Gastroesophageal sphincter (tissue), 4 donors: Measurements from ENCODE around the gene MSH3. TPM values are rescaled to one million over a fixed set of nuclear protein-coding genes. Genes with fewer than 3 reads are reported as not detected.

Experiments
- ATAC-seq: fragments of 150-250 bp; one replicate; pipeline ENCODE4 v1.9.1; 2016; ENCODE audit warnings: mild to moderate bottlenecking, moderate library complexity
- H3K27ac ChIP-seq, 4 donors: fragments of 200-600 bp; sonication (generic) in 3 of 4; 1 replicate in 3 of 4; 2 replicates in 1 of 4; pipeline ENCODE4 v1.5.1; 2016 to 2019
- H3K27me3 ChIP-seq: fragments of 200-600 bp; sonication (generic); one replicate; pipeline ENCODE4 v1.5.1; 2019
- H3K36me3 ChIP-seq, 2 donors: fragments of 200-600 bp; sonication (generic); one replicate each; pipeline ENCODE4 v1.5.1; 2019; ENCODE audit warnings: control low read depth in 1 of 2
- H3K4me1 ChIP-seq, 3 donors: fragments of 200-600 bp; sonication (generic); 1 replicate in 2 of 3; 2 replicates in 1 of 3; pipeline ENCODE4 v1.5.1; 2016 to 2019; ENCODE audit warnings: control low read depth in 2 of 3
- H3K4me3 ChIP-seq, 2 donors: fragments of 200-600 bp; sonication (generic); one replicate each; pipeline ENCODE4 v1.5.1; 2019; ENCODE audit warnings: mild to moderate bottlenecking in 1 of 2, moderate library complexity in 1 of 2
- H3K9me3 ChIP-seq, 3 donors: fragments of 200-600 bp; sonication (generic); one replicate each; pipeline ENCODE4 v1.5.1; 2017 to 2019; ENCODE audit warnings: control low read depth in 2 of 3
- EP300 ChIP-seq: sonication (generic); formaldehyde crosslinking; IDR thresholded peaks from one replicate; pipeline ENCODE4 v1.6.1; 2017; ENCODE audit warnings: antibody characterized with exemption, mild to moderate bottlenecking
- POLR2A ChIP-seq, 2 donors: fragments of 450-650 bp; IDR thresholded peaks; one replicate each; pipeline ENCODE4 v1.6.1; 2017; ENCODE audit warnings: antibody characterized with exemption in 2 of 2, mild to moderate bottlenecking in 2 of 2, moderate library complexity in 1 of 2
- POLR2AphosphoS5 ChIP-seq: sonication (generic); formaldehyde crosslinking; IDR thresholded peaks from one replicate; pipeline ENCODE4 v1.6.1; 2017; ENCODE audit warnings: antibody characterized with exemption
- WGBS, 2 donors: methylation state at CpG; one replicate each; pipeline ENCODE4 v1.1.5; 2018; ENCODE audit warnings: low coverage in 1 of 2; 5-methylcytosine and 5-hydroxymethylcytosine counted together
- total RNA-seq, 4 donors: library from RNA; depleted of rRNA; stranded (reverse); fragments of >200 nt; gene quantifications; one replicate each; pipeline ENCODE4 v1.1.0, GENCODE V29; 2016
- TF ChIP-seq, protein P1 (sequence below), 4 experiments: fragments of 200-600 bp in 2 of 4; fragments of 450-650 bp in 2 of 4; sonication (generic) in 1 of 4; IDR thresholded peaks; one replicate each; pipeline ENCODE4 v1.5.1; 2017 to 2019; ENCODE audit warnings: antibody characterized with exemption in 4 of 4, mild to moderate bottlenecking in 2 of 4, moderate library complexity in 2 of 4

MSH3 gene
- total RNA-seq, 4 donors from 2014 or later: 10.7 to 14.0 (median 12.0) TPM

- ATAC-seq: no peak
- Histone ChIP-seq H3K27me3 (no peaks in the 10 kb centered on the region), H3K4me3 (no peak overlapping the region), H3K9me3 (no peaks in the 10 kb centered on the region), H3K36me3 (peaks cover 0 to 41% of the 10 kb centered on the region in 2 donors), H3K27ac (no peak overlapping the region), H3K4me1 (no peaks in the 10 kb centered on the region)
- WGBS, 2 donors: 100% methylated on average over 2 of the region's 2 CpGs
- TF ChIP-seq POLR2A (IDR thresholded peaks at IDR 0.05) (no peak), POLR2AphosphoS5 (no peak), EP300 (no peak)
- TF ChIP-seq, protein P1, sequence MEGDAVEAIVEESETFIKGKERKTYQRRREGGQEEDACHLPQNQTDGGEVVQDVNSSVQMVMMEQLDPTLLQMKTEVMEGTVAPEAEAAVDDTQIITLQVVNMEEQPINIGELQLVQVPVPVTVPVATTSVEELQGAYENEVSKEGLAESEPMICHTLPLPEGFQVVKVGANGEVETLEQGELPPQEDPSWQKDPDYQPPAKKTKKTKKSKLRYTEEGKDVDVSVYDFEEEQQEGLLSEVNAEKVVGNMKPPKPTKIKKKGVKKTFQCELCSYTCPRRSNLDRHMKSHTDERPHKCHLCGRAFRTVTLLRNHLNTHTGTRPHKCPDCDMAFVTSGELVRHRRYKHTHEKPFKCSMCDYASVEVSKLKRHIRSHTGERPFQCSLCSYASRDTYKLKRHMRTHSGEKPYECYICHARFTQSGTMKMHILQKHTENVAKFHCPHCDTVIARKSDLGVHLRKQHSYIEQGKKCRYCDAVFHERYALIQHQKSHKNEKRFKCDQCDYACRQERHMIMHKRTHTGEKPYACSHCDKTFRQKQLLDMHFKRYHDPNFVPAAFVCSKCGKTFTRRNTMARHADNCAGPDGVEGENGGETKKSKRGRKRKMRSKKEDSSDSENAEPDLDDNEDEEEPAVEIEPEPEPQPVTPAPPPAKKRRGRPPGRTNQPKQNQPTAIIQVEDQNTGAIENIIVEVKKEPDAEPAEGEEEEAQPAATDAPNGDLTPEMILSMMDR (IDR thresholded peaks at IDR 0.05): no peak
Observed at GRCh38 chr5:80805038-80805437, 150.6 kb downstream of the MSH3 start.

GRCh38 chr5:80806929-80807328 lies 152.5 kb downstream of the MSH3 start:
- no peak for TF ChIP-seq POLR2AphosphoS5
- no peak for TF ChIP-seq EP300
- no peak for TF ChIP-seq POLR2A (IDR thresholded peaks at IDR 0.05)
- TF ChIP-seq, protein P1 (IDR thresholded peaks at IDR 0.05): no peak
- Histone ChIP-seq H3K9me3 (no peaks in the 10 kb centered on the region), H3K4me1 (no peaks in the 10 kb centered on the region), H3K27ac (no peak overlapping the region), H3K36me3 (peaks cover 0 to 25% of the 10 kb centered on the region in 2 donors), H3K4me3 (no peak overlapping the region), H3K27me3 (no peaks in the 10 kb centered on the region)
- ATAC-seq: no peak

- no peaks in the 10 kb centered on the region for H3K4me1 ChIP-seq
- no peak for ATAC-seq
- no peak overlapping the region for H3K27ac ChIP-seq
- WGBS, 2 donors: 90% methylated on average over 3 of the region's 3 CpGs
- peaks cover 0 to 37% of the 10 kb centered on the region in 2 donors for H3K36me3 ChIP-seq
- no peaks in the 10 kb centered on the region for H3K9me3 ChIP-seq
- H3K4me3 ChIP-seq: no peak overlapping the region
- no peaks in the 10 kb centered on the region for H3K27me3 ChIP-seq
- TF ChIP-seq, protein P1 (IDR thresholded peaks at IDR 0.05): no peak
- TF ChIP-seq POLR2A (IDR thresholded peaks at IDR 0.05): no peak
- no peak for TF ChIP-seq POLR2AphosphoS5
- no peak for TF ChIP-seq EP300
Observed at GRCh38 chr5:80809451-80809850, 155.0 kb downstream of the MSH3 start.

DNA sequence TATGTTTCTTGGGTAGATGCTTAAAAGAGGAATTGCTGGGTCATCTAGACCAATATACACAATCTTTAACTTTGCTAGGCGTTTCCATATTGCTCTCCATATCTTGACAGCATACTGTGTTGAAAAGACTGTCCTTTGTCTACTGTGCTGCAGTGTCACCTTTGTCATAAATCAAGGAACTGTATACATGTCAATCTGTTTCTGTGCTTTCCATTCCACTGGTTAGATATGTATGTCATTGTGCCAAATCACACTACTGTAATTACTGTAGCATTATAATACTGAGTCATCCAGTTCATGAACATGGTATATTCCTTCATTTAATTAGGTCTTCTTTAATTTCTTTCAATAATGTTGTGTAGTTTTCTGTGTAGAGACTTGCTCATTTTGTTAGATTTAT lies 156.0 kb downstream of the MSH3 start:
- TF ChIP-seq POLR2AphosphoS5 (no peak), POLR2A (IDR thresholded peaks at IDR 0.05) (no peak), EP300 (no peak)
- TF ChIP-seq, protein P1 (IDR thresholded peaks at IDR 0.05): no peak
- Histone ChIP-seq H3K4me1 (no peaks in the 10 kb centered on the region), H3K27me3 (no peaks in the 10 kb centered on the region), H3K4me3 (no peak overlapping the region), H3K9me3 (no peaks in the 10 kb centered on the region), H3K27ac (no peak overlapping the region), H3K36me3 (peaks cover 0 to 40% of the 10 kb centered on the region in 2 donors)
- WGBS, 2 donors: 89 to 100% methylated on average over 1 of the region's 1 CpG
- ATAC-seq: no peak

DNA sequence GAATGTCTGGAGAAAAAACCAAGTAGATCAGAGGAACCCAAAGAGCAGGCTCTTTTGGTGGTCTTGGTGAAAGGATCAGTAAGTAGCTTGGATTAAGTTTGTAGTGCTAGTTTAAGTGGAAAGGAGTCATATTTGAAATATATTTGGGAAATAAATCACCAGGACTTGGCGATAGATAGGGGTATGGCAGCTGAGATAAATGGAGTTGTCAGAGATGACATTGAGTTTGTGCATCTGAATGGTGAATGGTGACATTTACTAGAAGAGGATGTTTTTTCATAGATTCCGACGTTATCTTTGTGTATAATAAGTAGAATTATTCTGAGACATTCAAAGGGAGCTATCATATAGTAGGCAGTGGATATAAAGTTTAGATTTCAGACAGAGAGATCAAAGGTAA lies 162.1 kb downstream of the MSH3 start:
- Histone ChIP-seq H3K4me3 (no peak overlapping the region), H3K27ac (no peak overlapping the region), H3K9me3 (no peaks in the 10 kb centered on the region), H3K36me3 (peaks cover 0 to 35% of the 10 kb centered on the region in 2 donors), H3K27me3 (no peaks in the 10 kb centered on the region), H3K4me1 (no peaks in the 10 kb centered on the region)
- no peak for TF ChIP-seq EP300
- no peak for TF ChIP-seq POLR2A (IDR thresholded peaks at IDR 0.05)
- TF ChIP-seq, protein P1 (IDR thresholded peaks at IDR 0.05): no peak
- no peak for TF ChIP-seq POLR2AphosphoS5
- 86 to 91% methylated on average over 3 of the region's 3 CpGs for WGBS, 2 donors
- ATAC-seq: no peak
